Activated CD4-positive, alpha-beta memory T cell treated with anti-CD3 and anti-CD28 coated beads, Interleukin-2, amount 10 ng/mL, durations not matched to agents 7 days and 5 days (primary cell): ENCODE data around the gene VPS4B. TPM values are rescaled to one million over a fixed set of nuclear protein-coding genes. Genes with fewer than 3 reads are reported as not detected.
"Not testable (repeated sequence)": the region's sequence is repeated elsewhere in the genome, so short reads cannot be mapped to it uniquely, and the experiment has no call there.

ENCODE experiments used
- CTCF ChIA-PET: fragments of 350-600 bp; sonication (Branson Sonifier 250); formaldehyde crosslinking; loops from one replicate; lab custom pipeline; 2021; ENCODE audit warnings: antibody characterized with exemption, inconsistent platforms; lab: Charles Lee
- POLR2A ChIA-PET: fragments of 350-600 bp; sonication (Branson Sonifier 250); formaldehyde crosslinking; loops from one replicate; lab custom pipeline; 2021; ENCODE audit warnings: antibody characterized with exemption; lab: Charles Lee
- DNase-seq: peaks from one replicate; pipeline ENCODE4 v3.0.0-alpha.2; 2020
- H3K27ac Mint-ChIP-seq: one replicate; pipeline ENCODE4 v1.8.0; 2021; ENCODE audit warnings: mild to moderate bottlenecking, mixed read lengths
- H3K27me3 Mint-ChIP-seq: one replicate; pipeline ENCODE4 v1.8.0; 2021; ENCODE audit warnings: mixed read lengths
- H3K36me3 Mint-ChIP-seq: one replicate; pipeline ENCODE4 v1.8.0; 2021; ENCODE audit warnings: low read depth, mixed read lengths
- H3K4me1 Mint-ChIP-seq: one replicate; pipeline ENCODE4 v1.8.0; 2021; ENCODE audit warnings: mixed read lengths
- H3K4me3 Mint-ChIP-seq: one replicate; pipeline ENCODE4 v1.8.0; 2021; ENCODE audit warnings: mild to moderate bottlenecking, mixed read lengths
- H3K9me3 Mint-ChIP-seq: one replicate; pipeline ENCODE4 v1.8.0; 2021; ENCODE audit warnings: mixed read lengths
- total RNA-seq, 2 experiments: library from RNA; stranded (reverse); gene quantifications; one replicate each; pipeline ENCODE4 v1.2.3, GENCODE V29; 2021

Gene VPS4B
- total RNA-seq, 2 experiments from 2014 or later: 72.4 to 77.0 TPM

DNA sequence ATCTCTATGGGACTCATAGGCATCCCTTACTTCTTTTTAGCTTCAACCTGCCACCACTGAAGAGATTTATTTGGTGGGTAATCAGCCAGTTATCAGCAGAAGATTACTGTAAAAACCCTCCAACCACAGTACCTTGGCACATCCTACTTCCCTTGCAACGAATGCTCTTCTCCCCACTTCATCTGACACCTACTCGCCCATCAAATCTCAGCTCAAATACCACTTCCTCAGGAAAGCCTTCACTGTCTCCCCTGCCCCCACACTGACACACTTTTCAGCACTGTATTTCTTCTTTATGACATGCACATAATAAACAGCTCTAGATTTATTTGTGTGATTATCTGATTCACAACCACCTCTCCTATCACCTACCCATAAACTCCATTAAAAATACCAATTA is 58.3 kb downstream of the VPS4B start:
- no peaks in the 10 kb centered on the region for H3K27me3 Mint-ChIP-seq
- peak overlapping the region; percentile 0 for H3K4me3 Mint-ChIP-seq
- H3K9me3 Mint-ChIP-seq: peaks cover 11% of the 10 kb centered on the region
- POLR2A ChIA-PET: interaction anchor here (0.7 to 3.7 kb wide), 11 partner anchors 9 to 209 kb away, joined by 3 to 49 read pairs (median 3); partner anchors contain the start of gene VPS4B
- peak overlapping the region; percentile 6 for H3K27ac Mint-ChIP-seq
- peaks cover 43% of the 10 kb centered on the region for H3K36me3 Mint-ChIP-seq
- CTCF ChIA-PET: interaction anchor here (0.7 to 1.5 kb wide), 5 partner anchors 14 to 154 kb away, joined by 3 to 9 read pairs (median 4); no protein-coding TSS in a partner anchor
- H3K4me1 Mint-ChIP-seq: peaks cover 51% of the 10 kb centered on the region
- DNase-seq: peak; percentile 65

DNA sequence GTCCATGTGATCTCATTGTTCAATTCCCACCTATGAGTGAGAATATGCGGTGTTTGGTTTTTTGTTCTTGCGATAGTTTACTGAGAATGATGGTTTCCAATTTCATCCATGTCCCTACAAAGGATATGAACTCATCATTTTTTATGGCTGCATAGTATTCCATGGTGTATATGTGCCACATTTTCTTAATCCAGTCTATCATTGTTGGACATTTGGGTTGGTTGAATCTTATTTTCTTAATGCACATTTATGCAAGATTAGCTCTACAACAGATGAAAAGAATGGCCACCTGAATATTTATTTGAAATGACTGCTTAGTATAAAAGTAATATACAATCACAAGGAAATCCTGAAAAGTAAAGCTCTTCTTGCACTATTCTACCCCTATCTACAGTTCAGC is 58.9 kb downstream of the VPS4B start:
- Mint-ChIP-seq H3K4me1 (peaks cover 46% of the 10 kb centered on the region), H3K27ac (peak overlapping the region; percentile 6), H3K36me3 (peaks cover 38% of the 10 kb centered on the region)
- H3K27me3 Mint-ChIP-seq, H3K4me3 Mint-ChIP-seq, H3K9me3 Mint-ChIP-seq, DNase-seq: not testable (repeated sequence)
- CTCF ChIA-PET: interaction anchor here (0.7 to 1.5 kb wide), 3 partner anchors 46 to 76 kb away, joined by 3 to 9 read pairs (median 4); no protein-coding TSS in a partner anchor
- POLR2A ChIA-PET: interaction anchor here (0.7 to 3.7 kb wide), 10 partner anchors 9 to 208 kb away, joined by 3 to 49 read pairs (median 3); partner anchors contain the start of gene VPS4B

DNA sequence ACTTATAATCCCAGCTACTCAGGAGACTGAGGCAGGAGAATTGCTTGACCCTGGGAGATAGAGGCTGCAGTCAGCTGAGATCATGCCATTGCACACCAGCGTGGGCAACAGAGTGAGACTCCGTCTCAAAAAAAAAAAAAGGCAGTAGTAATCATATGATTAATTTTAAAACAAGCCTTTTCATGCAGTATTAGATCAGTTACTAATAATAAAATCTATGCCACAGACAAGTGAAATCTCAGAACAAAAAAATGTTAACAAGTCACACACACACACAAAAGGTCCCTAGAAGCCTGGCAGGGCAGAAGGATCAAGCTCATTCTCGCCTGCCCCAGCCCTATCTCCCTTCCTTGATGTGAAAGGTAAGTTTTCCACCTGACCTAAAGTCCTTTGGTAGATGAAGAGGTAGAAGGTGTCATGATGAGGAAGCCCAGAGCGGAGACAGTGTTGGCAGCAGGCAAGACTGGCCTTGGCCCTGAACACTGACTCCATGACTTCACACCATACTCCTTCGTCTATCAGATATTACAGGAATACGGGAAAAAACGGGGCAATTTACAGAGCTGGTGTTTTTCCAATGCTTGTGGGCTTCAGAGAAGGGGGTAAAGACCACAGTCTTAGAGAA is 65.9 kb downstream of the VPS4B start:
- no peaks in the 10 kb centered on the region for H3K27me3 Mint-ChIP-seq
- H3K4me1 Mint-ChIP-seq: no peaks in the 10 kb centered on the region
- ChIA-PET POLR2A (interaction anchor here (0.9 to 1.4 kb wide), 2 partner anchors 8 to 9 kb away, joined by 4 read pairs; no protein-coding TSS in a partner anchor), CTCF (interaction anchor here (0.9 to 1.7 kb wide), 3 partner anchors 15 to 83 kb away, joined by 3 to 5 read pairs (median 3); no protein-coding TSS in a partner anchor)
- no peaks in the 10 kb centered on the region for H3K9me3 Mint-ChIP-seq
- no peak overlapping the region for H3K4me3 Mint-ChIP-seq
- H3K36me3 Mint-ChIP-seq: peaks cover 54% of the 10 kb centered on the region
- no peak overlapping the region for H3K27ac Mint-ChIP-seq
- DNase-seq: no peak

DNA sequence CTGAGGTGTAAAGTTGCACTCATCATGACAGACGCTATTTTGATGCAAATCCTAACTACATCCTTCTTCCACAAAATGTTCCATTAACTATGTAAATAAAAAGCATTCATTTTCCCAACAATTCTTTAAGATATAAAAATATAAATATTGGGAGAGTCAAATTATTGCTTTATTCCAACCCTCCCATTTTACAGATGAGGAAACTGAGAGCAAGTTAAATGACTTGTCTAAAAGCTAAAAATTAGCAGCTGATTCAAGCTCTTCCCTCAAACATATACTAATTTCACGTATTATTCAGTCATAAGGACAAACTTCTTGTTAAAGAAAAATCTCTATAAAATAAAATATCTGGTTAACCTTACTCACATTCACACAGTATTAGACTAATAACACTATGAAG is 72.0 kb downstream of the VPS4B start:
- no peaks in the 10 kb centered on the region for H3K27me3 Mint-ChIP-seq
- no peaks in the 10 kb centered on the region for H3K4me1 Mint-ChIP-seq
- CTCF ChIA-PET: interaction anchor here (1.0 to 2.1 kb wide), 2 partner anchors 10 to 14 kb away, joined by 4 to 9 read pairs; no protein-coding TSS in a partner anchor
- no peak overlapping the region for H3K27ac Mint-ChIP-seq
- POLR2A ChIA-PET: interaction anchor here (0.9 to 1.2 kb wide), 2 partner anchors 14 to 72 kb away, joined by 3 read pairs; partner anchors contain the start of gene VPS4B
- H3K9me3 Mint-ChIP-seq: no peaks in the 10 kb centered on the region
- H3K4me3 Mint-ChIP-seq: no peak overlapping the region
- no peak for DNase-seq
- H3K36me3 Mint-ChIP-seq: peaks cover 49% of the 10 kb centered on the region

DNA sequence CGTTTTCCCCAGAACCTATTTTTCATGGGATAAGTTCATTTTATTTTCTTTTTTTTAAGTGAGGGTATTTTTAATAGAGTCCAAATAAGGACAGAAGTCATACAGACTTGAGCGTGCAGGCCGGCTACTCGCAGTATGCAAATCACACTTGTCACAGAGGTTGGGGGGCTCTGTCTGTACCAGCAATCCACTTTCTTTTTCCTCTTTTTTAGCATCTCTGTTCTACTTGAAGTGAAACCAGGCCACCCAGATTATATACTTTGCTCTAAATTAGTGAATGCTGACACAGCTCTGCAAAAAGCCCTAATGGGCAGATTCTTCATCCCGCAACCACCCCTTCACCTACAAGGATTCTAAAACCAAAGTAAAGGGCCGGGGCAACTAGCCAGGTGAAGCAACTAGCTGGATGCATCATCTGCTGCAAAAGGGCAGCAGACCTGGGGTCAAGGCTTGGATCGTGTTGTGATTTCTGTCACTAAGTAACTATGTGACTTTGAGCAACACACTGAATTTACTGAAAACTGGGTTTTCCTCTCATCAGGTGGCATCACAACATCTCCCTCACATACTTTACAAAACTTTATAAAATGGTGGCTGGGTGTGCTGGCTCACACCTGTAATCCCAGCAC is 73.7 kb downstream of the VPS4B start:
- ChIA-PET CTCF (interaction anchor here (1.0 kb wide), 1 partner anchor 90 kb away, joined by 5 read pairs; no protein-coding TSS in a partner anchor), POLR2A (interaction anchor here (0.8 to 1.3 kb wide), 3 partner anchors 8 to 73 kb away, joined by 3 to 4 read pairs (median 3); partner anchors contain the start of gene VPS4B)
- no peak overlapping the region for H3K4me3 Mint-ChIP-seq
- H3K9me3 Mint-ChIP-seq: no peaks in the 10 kb centered on the region
- no peaks in the 10 kb centered on the region for H3K4me1 Mint-ChIP-seq
- no peak for DNase-seq
- no peak overlapping the region for H3K27ac Mint-ChIP-seq
- peaks cover 51% of the 10 kb centered on the region for H3K36me3 Mint-ChIP-seq
- no peaks in the 10 kb centered on the region for H3K27me3 Mint-ChIP-seq

DNA sequence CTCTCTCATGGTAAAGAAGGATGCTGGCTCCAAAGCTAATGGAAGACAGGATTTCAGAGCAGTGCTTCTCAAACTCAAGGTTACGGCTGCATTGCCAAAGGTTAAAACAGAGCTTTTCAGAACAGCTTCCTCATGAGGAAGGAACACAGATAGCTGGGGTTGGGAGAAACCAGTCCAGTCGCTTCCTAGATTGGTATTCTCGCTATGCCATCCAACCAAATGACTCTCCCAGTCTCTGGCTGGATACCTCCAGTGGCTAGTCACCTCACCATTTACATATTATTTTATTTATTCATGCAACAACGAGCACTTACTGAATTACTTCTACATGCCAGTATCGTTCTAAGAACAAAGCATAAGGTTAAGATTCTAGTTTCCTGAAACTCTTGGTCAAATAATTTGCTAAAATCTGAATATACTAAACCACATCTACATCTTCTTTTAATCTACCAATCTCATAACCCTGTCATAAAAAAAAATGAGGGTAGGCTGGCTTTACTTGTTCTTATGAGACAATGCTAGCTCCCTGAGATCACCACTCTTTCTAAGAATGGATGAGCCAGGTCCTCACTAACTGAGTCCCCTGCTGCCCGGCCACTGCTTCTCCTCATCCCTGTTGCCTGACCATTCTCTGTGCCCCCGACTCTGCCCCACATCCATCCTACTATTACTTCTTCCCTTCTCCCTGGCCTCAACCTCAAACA is 75.6 kb downstream of the VPS4B start:
- no peaks in the 10 kb centered on the region for H3K27me3 Mint-ChIP-seq
- no peaks in the 10 kb centered on the region for H3K4me1 Mint-ChIP-seq
- H3K4me3 Mint-ChIP-seq: no peak overlapping the region
- H3K36me3 Mint-ChIP-seq: peaks cover 50% of the 10 kb centered on the region
- DNase-seq: no peak
- POLR2A ChIA-PET: no interaction called here
- H3K27ac Mint-ChIP-seq: no peak overlapping the region
- CTCF ChIA-PET: interaction anchor here (1.0 to 1.8 kb wide), 2 partner anchors 20 to 92 kb away, joined by 4 to 5 read pairs; no protein-coding TSS in a partner anchor
- no peaks in the 10 kb centered on the region for H3K9me3 Mint-ChIP-seq

DNA sequence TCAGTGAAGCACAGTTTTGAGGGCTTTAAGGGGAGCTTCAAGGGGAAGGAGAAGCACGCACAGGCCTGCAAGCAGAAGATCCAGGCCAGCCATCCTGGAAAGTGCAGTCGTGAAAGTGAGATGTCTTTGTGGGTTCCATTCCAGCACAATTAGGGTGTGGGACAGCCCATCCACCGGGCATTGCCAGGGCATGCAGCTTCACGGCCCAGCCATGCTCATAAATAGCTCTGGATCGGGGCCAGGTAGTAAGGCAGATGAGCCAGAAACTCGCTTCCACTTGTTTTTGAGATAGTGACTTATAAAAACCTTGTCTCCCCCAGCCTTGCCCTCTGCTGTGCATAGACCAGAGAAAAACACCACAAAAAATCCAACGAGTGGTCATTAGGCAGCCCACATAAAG is 76.2 kb downstream of the VPS4B start:
- ChIA-PET POLR2A (no interaction called here), CTCF (interaction anchor here (1.8 kb wide), 1 partner anchor 20 kb away, joined by 5 read pairs; no protein-coding TSS in a partner anchor)
- Mint-ChIP-seq H3K27ac (no peak overlapping the region), H3K4me1 (no peaks in the 10 kb centered on the region), H3K9me3 (no peaks in the 10 kb centered on the region), H3K27me3 (no peaks in the 10 kb centered on the region), H3K4me3 (no peak overlapping the region), H3K36me3 (peaks cover 54% of the 10 kb centered on the region)
- DNase-seq: no peak

DNA sequence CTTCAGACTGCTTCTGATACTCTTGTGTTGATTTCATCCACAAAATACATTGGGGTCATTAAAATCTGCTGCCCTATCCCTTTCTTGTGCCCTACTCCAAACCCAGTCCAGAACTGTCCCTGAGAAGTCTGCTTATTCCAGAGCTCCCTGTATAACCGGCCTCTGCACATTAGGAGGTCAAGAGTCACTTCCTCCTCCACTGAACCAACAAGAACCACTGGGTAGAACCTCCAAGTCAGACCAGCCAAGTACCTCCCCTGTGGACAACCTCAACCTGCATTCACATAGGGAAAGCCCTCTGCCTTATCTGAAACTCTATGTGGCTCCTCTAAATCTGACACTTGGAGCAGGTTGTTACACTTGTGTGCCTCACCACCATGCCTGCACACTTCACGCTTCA is 77.4 kb downstream of the VPS4B start:
- peak overlapping the region; percentile 37 for H3K27ac Mint-ChIP-seq
- H3K27me3 Mint-ChIP-seq: no peaks in the 10 kb centered on the region
- H3K4me1 Mint-ChIP-seq: no peaks in the 10 kb centered on the region
- ChIA-PET POLR2A (no interaction called here), CTCF (interaction anchor here (1.6 kb wide), 1 partner anchor 94 kb away, joined by 6 read pairs; no protein-coding TSS in a partner anchor)
- H3K4me3 Mint-ChIP-seq: no peak overlapping the region
- DNase-seq: no peak
- peaks cover 55% of the 10 kb centered on the region for H3K36me3 Mint-ChIP-seq
- H3K9me3 Mint-ChIP-seq: no peaks in the 10 kb centered on the region

DNA sequence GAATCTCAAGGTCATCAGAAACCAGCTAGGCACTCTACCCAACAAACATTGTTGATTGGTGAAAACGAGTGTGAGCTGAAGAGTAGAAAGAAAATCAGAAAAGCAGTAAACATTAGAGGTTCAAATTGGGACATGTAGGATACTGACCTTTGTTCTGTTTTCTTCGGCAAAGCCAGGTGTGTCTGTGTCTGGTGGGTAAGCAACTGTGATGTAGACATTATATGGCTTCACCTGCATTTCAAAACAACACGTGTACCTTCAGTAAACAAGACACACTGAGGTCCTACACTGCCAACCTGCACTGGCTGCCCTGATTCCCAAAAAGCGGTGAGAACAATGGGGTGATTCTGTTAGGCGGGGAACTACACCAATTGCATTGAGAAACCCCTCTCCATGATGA is 78.0 kb downstream of the VPS4B start:
- ChIA-PET CTCF (interaction anchor here (1.6 kb wide), 1 partner anchor 95 kb away, joined by 6 read pairs; no protein-coding TSS in a partner anchor), POLR2A (interaction anchor here (1.0 kb wide), 1 partner anchor 22 kb away, joined by 3 read pairs; no protein-coding TSS in a partner anchor)
- H3K9me3 Mint-ChIP-seq: no peaks in the 10 kb centered on the region
- no peaks in the 10 kb centered on the region for H3K27me3 Mint-ChIP-seq
- no peak overlapping the region for H3K27ac Mint-ChIP-seq
- no peak overlapping the region for H3K4me3 Mint-ChIP-seq
- H3K36me3 Mint-ChIP-seq: peaks cover 58% of the 10 kb centered on the region
- DNase-seq: no peak
- H3K4me1 Mint-ChIP-seq: no peaks in the 10 kb centered on the region

DNA sequence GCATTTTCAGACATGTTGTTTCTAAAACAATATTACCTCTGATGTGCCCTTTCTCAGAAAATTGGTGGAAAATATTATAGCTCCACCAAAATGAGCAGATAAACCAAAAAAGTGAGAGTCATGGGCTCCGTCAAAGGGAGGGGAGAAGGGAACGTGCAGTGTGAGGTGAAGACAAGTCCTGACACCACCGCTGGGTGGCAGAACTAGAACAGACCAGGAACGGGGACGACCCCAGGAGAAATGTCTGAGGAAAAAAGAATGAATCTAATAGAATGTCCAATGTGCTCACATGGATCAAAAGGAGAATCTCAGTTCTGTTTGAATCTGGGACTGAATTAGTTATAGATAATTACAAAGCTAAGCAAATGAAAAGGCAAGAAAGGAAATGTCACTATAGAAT is 80.1 kb downstream of the VPS4B start:
- Mint-ChIP-seq H3K9me3 (no peaks in the 10 kb centered on the region), H3K27me3 (no peaks in the 10 kb centered on the region), H3K4me3 (no peak overlapping the region), H3K27ac (no peak overlapping the region), H3K4me1 (no peaks in the 10 kb centered on the region), H3K36me3 (peaks cover 58% of the 10 kb centered on the region)
- ChIA-PET POLR2A (interaction anchor here (1.2 kb wide), 1 partner anchor 24 kb away, joined by 3 read pairs; no protein-coding TSS in a partner anchor), CTCF (interaction anchor here (0.7 to 4.4 kb wide), 6 partner anchors 10 to 317 kb away, joined by 3 to 57 read pairs (median 6); no protein-coding TSS in a partner anchor)
- peak; percentile 29 for DNase-seq

DNA sequence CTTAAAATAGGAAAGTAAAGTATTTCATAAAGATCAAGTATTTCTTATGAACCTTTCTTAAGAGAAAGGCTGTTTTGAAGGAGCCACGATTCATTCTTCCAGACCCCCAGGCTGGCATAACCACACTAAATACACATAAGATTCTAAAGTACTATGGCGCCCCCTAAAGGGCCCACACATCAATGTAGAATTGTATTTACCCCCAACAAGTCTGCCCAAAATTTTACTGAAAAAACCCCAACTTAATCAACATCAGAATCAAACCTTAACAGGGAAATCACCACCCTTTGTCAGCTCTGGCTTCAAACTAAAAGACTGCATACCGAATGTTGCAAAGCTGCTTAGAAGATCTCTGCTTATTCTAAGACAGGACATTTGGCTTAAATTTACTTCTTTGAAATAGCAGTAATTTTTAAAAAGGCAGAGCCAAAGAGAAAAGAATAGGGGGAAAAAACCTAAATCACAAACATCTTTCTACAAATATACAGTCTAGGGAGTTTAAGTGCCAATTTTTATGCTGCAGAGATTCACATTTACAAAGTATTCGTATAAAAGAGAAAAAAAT is 82.3 kb downstream of the VPS4B start:
- DNase-seq: peak; percentile 34
- Mint-ChIP-seq H3K36me3 (peaks cover 63% of the 10 kb centered on the region), H3K4me3 (no peak overlapping the region), H3K4me1 (peaks cover 7% of the 10 kb centered on the region), H3K27me3 (no peaks in the 10 kb centered on the region), H3K9me3 (no peaks in the 10 kb centered on the region), H3K27ac (no peak overlapping the region)
- CTCF ChIA-PET: interaction anchor here (0.8 to 4.4 kb wide), 19 partner anchors 8 to 325 kb away, joined by 3 to 57 read pairs (median 6); no protein-coding TSS in a partner anchor
- POLR2A ChIA-PET: interaction anchor here (1.0 to 1.3 kb wide), 4 partner anchors 17 to 99 kb away, joined by 3 to 4 read pairs (median 3); partner anchors contain the start of gene VPS4B
